NCI-H128 (cell line): ENCODE measurements around the gene SLC35A2.
A peak's percentile ranks its signal among the peaks of the same experiment; 100 is the strongest.

Experiments used
- DNase-seq: peaks from one replicate; lab custom pipeline; 2025; ENCODE audit not compliant: unreplicated experiment; lab: John Stamatoyannopoulos, UW

Gene SLC35A2

GRCh38 chrX:48911412-48912182, at the start of gene SLC35A2:
Gene SLC35A2, minus strand, starts transcription at chrX:48911646. Its CDS starts 10 bp downstream, at chrX:48911636.
- DNase-seq = peak; percentile 67

DNA sequence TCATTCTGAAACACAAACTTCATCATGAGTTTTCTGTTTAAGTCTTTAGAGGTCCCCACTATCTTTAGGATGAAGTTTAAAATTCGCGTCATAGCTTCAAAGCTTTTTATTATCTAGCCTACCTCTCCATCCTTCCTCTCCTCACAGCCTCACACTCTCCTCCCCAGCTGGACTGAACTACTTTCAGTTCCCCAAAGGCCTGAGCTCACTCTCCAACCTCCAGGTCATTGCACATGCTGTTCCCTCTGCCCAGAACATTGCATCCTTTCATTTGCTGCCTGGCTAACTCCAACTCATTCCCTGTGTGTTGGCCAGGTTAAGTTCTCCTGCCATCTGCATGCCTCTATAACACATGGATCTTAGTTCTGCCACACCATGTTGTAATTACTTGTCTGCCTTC, 48.8 kb upstream of the SLC35A2 start:
- no peak for DNase-seq

DNA sequence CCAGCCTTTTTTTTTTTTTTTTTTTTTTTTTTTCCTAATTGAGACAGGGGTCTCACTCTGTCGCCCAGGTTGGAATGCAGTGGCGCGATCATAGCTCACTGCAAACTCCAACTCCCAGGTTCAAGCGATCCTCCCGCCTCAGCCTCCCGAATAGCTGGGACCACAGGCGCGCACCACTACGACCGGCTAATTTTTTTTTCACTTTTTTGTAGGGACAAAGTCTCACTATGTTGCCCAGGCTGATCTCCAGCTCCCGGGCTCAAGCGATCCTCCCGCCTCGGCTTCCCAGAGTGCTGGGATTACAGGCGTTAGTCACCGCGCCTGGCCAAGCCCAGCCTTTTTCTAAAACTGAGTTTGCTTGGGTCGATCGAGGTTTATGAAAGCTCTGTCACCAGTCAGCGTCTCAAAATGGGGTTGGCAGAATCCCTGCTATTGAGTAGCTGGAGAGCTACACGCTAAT, 47.2 kb upstream of the SLC35A2 start:
- DNase-seq = no peak

DNA sequence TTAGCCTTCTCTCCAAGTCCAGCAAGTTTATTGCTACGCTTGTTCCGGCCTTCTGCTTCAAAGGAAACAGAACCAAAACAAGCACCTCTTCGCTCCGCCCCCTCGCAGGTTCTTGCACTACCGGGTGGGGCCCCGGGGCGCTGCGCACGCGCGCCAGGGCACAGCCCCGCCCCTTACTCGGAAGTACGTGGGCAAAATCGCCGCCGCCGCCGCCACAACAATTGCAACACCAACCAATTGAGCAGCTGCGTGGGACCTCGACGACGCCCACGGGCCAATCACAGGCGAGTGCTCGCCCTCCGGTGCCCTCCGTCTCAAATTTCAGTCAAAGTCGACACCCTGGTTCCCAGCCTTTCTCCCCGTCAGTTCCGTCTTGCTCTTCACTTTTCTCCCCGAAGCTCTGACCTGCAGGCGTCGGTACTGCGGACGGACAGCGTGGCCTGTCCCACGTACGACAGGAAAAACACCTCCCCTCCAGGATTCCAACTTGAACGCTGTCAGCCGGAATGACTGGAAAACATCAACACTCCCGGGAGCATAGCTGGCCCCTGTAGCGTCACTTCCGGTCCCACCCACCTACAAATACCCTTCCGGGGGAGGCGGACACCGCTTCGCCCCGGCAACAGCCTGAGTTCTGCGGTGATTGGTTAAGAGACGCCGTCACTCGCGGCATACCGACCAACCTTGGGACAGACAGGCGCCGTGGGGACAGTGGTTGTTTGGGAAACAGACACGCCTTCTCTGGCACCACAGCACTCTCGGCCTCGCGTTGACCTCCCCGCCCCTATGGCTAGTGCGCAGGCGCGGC, 46.6 kb upstream of the SLC35A2 start:
- DNase-seq = peak; percentile 95

GRCh38 chrX:48957477-48957826, 46.0 kb upstream of the SLC35A2 start, which contains the start of gene OTUD5:
Gene OTUD5, minus strand, starts transcription at chrX:48957607. Its CDS starts 37 bp downstream, at chrX:48957570.
- peak; percentile 58 for DNase-seq

- no peak for DNase-seq
Measured at GRCh38 chrX:48956728-48957414, 45.4 kb upstream of the SLC35A2 start.

GRCh38 chrX:48948589-48948988, 37.1 kb upstream of the SLC35A2 start:
- no peak for DNase-seq

DNA sequence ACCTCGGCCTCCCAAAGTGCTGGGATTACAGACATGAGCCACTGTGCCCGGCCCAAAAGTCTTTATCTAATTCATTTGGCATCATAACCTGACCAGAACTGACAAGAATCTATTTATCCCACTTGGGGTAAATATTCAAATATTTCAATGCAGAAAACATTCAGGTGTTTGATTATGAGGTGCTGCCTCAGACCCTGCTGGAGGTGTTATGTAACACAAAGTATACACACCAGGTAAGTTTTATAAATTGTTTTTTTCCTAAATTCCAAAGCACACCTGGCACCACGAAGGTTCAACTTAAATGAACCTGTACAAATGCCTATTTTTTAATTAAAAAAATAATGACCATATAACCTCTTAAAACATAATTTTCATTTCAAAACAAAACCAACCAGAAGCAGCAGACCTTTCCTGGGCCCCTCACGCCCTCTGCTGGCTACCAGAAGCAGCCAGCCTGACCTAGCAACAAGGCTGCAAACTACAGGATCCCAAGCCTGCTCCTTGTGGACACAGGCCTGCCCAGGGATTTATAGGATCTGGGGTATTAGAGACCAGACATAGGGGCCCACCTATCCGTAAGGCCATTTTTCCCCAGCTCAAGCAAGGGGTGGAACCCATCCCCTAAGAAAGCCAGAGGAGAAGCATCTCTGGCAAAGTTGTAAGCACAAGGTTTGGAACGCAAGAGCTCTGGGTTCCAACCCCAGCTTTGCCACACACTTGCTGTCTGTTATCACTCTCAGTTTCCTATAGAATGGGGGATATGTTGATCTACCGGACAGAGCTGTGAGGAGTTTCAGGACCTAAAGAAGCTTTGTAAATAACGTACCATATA, 34.3 kb upstream of the SLC35A2 start:
- peak; percentile 2 for DNase-seq

DNA sequence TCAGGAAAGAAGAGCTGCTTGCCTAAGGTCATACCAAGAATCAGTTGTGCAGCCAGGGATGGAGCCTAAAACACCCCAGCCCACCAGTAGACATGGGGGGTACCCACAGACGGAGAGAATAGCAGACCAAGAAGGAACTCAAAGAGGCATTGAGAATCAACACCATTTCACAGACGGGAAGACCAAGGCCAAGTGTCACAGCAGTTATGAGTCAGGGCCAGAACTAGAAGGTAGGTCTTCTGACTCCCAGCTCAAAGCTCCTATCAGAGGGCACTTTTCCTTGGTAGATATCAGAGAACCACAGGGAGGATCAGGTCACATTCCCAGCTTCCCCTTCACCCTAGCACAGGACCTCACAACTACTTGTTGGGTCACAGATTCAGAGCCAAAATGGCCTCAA, 31.4 kb upstream of the SLC35A2 start:
- DNase-seq = no peak

DNA sequence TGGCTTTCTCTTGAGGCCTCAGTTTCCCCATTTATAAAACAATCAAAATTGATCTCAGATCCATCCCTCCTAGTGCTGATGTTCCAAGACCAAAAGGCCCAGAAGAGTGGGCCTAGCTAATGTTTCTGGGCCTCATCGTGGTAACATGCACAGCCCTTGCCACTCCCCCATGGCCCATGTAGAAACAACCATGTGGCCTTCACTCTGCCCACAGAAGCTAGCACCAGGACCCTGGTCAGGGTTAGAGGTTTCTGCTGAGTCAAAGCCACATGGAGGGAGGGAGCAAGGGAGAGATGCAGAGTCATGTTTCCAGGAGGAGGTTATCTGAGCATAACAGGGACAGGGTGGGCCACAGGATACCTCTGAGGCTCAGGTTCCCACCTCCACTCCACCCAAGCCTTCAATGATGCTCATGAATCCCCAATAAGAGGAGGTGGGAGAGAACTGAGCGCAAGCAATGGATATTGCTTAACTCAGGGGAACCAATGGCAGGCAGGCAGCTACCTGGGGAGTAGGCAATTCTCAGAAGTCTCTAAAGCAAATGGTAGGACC, 29.0 kb upstream of the SLC35A2 start:
- no peak for DNase-seq

DNA sequence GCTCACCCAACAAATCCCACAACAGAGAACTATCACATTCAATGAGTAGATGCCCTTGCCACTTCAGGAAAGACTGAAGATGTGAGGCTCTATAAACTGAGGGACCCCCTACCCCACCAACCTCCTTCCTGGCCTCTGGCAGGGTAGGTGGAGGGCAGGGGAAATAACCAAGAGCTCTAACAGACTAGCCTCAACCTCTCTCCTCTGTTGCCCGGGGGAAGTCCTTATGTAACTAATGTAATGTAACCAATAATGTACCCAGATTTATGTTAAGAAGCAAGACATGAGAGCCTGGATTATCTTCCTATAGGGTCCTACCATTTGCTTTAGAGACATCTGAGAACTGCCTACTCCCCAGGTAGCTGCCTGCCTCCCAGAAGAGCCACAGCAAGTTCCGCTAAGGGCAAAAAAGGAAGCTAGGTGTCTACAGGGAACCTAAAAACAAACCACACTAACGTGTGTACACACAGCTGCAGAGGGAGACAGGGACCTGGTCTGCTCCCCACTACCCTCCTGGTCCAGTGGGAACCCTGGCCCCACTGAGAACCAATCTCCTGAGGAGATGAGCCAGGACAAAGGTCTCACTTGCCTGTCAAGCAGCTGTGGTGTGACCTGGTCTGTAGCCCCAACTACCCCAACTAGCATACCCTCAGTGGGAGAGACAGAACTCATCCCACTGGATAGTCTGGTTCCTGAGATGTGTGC, 28.2 kb upstream of the SLC35A2 start:
- DNase-seq = no peak

DNA sequence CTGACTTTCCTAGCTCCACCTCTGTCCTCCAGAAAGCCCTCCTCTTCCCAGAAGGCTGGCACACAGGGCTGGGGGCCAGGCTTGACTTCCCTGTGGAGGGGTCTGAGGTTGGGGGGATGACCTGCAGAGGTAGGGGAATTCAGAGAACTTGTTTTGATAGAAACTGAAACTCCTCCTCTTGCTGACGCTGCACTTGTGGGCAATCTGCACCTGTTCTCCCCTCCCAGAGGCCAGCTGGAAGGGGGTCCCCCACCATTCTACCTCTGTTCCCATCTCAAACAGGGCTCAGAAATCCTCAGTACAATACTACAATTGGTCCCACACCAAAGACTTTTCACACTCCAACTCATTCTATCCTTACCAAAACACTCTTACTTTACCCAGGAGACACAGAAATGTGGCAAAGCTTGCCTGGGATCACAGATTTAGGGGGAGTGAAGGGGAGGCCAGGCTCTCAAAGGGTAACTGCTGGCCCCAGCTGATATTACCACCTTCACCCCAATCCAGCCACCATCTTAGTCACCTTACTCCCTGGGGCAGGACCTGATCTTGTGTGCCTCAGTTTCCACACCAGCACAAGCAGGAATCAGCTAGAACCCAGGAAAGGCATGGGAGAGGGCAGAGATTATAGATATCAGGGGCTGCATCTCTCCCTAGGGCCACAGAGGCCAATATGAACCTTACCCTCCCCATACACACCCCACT, 27.4 kb upstream of the SLC35A2 start:
- DNase-seq = no peak

DNA sequence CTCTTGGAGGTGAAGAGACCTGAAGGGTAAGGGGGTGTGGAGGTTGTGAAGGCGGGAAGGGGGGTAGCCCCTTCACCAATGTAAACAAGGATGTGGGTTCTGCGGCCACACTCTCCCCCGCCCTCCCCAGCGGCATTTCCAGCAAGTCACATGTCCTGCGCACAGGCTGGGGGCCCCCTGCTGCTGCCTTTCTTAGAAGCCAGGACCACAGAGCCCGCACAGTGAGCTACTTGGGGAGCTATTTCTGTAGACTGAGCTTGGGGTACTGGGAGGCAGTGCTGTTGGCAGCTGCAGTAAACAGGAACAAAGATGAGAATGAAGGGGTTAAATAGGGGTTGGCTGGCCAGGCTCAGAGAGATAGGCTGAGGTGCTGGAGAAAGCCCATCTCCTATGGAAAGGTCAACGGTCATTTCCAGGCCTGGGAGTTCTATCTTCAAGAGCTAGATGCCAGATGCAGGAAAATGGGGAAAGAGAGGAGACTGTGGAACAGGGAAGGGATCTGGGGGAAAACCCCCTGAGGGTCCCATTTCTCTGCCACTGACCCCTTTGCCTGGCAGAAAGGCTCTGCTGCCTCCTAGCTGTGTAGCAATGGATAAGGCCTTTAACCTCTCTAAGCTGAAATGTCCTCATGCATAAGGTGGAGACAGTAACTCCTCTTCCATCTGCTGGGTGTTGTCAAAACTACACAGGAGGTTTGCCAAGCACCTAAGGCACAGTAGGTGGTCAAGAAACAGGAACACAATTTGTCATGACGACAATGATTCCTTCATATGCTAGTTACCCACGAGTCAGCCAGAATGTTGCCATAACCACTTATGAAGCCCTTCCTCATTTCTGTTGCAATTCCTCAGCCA, 25.8 kb upstream of the SLC35A2 start:
- DNase-seq = no peak

DNA sequence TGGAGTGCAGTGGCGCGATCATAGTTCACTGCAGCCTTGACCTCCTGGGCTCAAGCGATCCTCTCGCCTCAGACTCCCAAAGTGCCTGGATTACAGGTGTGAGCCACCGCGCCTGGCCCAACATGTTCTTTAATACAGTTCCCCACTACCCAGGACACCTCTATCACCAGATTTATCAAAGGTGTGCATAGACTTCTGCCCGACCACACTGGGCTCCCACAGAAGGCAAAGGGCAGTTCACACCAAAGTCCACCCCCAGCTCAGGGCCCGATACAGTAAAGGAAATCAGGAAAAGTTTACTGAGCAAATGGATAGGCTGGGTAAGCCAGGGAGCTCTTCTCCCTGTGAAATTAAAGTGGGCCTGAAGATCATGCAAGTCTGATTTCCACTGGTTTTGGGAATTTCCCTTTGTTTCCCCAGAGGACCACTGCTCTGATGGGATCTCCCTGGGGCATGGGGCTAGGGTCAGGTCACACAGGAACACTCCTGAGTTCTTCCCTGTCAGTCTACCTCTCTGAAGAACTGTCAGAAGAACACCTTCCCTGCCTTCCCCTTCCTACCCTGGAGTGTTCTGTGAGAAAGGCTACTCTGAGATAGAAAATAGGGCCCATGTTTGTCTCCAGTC, 25.1 kb upstream of the SLC35A2 start:
- no peak for DNase-seq

DNA sequence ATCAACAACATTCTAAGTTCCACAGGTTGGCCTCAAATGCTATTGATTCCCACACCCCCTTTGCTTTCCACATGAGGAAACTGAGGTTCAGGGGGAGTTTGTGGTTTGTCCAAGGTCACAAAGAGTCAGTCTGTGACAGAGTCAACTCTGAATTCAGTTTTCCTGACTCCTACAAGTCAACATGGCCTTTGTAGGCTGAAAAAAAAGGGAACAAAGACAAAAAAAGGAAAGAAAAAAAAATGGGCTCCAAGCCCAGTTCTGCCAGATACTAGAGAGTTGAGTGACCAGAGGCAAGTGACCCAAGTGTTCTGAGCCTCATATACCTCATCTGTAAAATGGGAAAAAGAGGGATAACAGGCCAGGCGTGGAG, 23.8 kb upstream of the SLC35A2 start:
- DNase-seq = no peak

DNA sequence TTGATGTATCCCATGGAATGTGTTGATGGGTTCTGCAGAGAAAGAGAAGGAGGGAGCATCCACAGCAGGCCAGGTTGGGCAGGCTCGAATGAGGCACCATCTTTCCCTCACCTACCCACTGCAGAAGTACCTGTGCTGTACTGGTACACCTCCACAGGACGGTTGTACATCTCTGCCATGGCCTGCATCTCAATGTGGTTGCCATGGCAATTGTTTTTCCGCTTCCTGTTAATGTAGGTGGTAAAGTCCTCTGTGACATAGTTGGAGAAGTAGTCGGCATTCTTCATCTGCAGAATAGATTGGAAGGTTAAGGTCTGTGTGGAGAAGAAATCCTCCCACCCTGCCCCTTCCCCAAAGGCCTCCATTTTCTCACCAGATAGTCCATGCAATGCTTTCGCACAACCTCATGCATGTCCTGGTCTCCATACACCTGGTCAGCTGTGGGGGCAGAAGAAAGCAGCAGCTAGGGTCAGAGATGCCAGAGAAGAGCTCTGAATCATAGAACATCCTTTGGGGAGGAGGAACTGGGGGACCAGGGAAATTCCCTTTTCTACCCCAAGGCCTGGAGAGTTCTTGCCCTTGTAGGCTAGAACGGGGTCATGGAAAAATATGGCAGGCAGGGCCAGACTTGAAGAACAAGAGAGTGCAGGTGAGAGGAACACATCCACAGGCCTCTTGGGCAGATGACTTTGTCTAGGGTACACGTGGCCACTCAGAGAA, 23.3 kb upstream of the SLC35A2 start:
- no peak for DNase-seq

GRCh38 chrX:48933757-48934156, 22.3 kb upstream of the SLC35A2 start:
- no peak for DNase-seq
